DMS153 (cell line): ENCODE measurements around the gene SLIT3.

Experiments used
- DNase-seq: peaks from one replicate; lab custom pipeline; 2025; lab: John Stamatoyannopoulos, UW

The SLIT3 gene

DNA sequence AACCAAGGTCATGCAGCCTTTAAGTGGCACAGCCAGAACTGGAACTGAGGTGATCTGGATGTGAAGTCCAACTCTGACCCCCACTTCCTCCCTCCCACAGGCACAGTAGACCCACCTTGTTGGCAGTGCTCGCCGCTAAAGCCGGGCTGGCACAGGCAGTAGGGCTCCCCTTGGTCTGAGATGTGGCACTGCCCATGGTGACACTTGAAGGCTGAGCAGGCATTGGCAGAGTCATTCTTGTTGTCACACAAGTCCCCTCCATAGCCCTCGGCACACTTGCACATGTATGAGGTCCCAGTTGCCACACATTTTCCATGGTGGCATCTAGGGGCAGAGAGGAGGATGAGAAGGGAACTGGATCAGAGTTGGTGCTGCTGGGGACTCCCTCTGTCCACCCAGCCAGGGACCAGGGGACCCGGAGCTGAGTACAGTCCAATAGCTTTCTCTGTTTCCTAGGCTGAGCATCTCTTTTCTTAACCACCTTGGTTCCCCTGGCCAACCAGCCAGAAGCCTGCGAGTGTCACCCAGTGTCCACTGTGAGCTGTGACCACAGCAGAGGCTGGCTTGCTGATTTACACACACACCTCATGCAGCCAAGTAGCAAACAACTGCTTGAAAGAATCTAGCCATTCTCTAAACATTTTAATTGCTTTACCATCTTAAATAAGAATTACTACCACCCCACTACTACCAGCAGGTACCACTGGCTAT is 631.1 kb downstream of the SLIT3 start:
- no peak for DNase-seq

DNA sequence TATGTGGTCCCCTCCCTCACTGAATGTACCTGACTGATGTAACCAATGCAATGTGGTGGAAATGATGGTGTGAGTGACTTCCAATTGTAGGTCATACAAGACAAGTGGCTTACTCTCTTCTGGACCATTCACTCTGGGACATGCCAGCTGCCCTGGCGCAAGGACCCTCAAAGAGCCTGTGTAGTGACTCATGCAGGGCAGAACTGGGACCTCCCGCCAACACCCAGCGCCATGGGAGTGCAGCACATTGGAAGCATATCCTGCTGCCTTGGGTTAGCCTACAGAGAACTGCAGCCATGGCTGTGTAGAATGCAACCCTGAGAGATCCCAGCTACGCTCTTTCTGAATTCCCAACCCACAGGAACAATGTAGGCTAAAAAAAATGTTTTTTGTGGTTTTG is 631.8 kb downstream of the SLIT3 start:
- no peak for DNase-seq

DNA sequence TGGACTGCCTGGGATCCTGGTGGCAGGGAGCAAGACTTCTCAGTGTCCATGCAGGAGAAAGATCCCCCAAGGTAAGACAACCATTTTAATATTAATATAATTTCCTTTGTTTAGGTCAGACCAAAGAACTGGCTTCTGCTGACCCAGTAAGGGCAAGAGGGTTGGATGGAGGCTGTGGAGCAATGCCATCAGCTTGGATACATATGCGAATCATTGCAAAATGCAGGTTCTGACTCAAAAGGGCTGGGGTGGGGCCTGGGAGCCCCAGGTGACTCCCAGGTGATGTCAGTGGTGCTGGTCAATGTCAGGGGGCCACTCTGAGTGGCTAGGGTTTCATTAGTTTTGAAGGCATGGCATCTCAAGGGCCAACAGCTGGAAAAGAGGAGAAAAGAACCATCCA is 632.9 kb downstream of the SLIT3 start:
- DNase-seq: no peak

DNA sequence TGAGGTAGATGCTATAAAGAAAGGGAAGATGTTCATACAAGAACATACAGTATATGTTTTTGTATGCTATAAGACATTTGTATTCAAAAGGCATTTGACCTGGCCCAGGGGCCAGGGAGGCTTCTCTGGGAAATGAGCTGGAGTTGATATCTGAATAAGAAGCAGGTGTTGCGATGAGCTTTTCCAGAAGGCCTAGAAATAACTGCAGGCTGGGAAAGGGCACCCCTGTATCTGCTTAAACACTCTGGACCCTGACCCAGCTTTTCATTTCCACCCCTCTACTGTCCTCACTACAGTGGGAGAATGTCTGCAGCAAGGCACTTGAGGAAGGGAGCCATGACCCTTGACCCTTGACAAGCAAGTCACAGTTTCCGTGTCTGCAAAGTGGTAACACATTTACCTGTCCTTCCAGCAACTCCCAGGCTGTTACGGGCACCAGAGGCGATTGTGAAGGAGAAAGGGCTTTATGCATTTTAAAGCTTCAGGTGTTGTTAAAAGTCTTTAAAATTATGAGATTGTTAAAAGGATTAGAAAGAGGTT is 633.6 kb downstream of the SLIT3 start:
- DNase-seq: no peak

DNA sequence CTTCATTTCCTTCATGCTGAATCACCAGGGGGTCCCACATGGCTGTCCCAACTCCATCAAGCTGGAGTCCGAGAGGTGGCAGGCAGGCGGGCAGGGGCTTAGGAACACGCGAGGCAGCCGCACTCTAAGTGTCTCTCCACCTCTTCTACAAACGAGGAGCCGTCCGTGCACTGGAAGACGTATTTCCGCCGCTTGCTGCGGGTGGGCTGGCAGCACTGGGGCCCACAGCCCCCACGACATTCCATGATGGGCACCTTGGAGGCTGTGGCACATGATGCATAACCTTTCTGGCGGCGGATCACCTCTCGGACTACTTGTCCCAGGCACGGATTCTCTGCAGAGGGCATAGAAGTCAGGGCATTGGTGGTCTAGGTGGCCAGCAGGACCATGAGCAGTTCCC is 634.6 kb downstream of the SLIT3 start:
- no peak for DNase-seq

DNA sequence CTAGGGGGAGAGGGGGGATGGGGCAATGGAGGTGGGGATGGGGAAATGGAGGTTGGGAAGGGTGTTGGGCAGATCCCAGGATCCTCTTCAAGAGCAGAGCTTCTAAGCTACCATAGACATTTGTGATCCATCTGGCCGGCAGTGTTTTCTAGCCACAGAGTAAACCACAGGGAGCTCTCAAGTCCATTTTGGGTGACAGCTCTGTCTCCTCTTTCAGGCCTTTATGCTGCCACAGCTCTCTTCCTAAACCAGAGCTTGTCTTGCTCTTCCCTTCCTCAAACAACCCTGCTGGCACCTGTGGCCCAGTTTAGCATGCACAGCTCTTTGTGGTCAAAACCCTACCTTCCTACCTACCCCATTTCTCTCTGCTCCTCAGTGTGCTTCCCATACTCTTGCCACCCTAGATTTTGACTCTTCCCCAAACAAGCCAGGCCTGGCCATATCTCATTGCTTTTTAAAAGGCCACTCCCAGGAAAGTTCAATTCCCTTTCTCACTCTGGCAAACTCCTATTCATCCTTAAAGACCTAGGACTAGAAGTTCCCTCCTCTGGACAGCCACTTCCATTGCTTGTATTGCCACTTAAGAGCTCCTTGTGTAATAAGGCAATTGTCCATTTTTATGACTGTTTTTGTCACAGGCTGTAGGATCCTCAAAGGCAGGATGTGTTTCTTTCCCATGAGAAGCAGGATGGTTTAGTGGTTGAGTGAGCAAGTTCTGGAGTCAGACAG is 637.5 kb downstream of the SLIT3 start:
- DNase-seq: no peak

DNA sequence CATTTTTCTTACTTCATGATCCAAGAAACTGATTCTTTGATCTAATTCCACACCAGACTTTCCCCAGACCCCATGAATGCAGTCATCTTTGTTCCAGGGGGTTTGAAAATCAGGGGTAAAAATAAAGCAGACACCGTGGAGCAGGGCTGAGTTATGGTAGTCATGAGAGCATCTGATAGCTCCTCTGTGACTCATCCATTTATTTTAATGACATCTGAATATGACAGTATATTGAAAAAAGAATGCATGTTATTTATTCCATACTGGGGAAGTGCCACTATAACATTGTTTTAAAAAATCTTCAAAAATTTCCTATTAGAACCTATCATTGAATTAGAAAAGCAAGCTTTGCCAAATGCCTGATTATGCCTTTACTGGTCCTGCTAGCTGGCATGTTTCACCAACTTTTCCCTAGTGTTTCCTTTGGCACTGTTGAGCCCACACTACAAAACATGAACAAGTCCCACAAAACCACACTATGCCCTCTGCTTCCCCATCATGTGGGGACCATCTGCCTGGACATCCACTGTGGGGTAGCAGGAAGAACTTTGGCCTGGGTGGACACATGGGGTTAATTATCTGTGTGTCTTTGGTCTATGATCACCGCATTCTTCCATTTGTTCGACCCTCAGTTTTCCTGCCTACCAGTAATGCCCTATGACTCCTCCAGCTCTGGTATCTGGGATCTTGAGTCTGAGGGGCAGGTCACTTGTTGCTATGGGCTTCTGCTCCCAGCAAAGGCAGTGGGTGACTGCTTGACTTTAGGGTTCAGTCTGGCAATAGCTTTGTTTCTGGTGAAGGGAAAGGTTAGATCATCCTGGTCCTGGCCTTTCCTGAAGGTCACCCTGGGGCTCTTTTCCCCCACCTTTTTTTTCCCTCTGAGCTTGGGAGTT is 639.1 kb downstream of the SLIT3 start:
- DNase-seq: no peak

DNA sequence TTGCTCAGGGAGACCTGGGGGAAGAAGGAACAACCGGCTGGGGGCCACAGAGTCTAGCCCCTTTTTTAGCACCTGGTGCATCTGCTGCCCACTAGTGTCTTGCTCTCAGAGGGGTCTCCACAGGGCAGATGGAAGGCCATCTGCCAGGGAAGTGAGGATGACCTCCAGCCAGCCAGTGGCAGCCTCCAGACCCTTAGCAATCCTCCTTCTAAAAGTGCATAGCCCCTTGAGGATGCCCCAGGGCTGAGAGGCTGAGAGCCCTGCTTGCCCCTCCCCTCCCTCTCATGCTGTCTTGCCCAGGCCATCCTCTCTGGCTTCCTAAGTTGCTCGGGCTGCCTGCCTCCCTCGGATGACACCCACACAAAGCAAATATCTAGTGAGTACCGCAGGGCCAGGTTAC is 640.2 kb downstream of the SLIT3 start:
- DNase-seq: no peak

DNA sequence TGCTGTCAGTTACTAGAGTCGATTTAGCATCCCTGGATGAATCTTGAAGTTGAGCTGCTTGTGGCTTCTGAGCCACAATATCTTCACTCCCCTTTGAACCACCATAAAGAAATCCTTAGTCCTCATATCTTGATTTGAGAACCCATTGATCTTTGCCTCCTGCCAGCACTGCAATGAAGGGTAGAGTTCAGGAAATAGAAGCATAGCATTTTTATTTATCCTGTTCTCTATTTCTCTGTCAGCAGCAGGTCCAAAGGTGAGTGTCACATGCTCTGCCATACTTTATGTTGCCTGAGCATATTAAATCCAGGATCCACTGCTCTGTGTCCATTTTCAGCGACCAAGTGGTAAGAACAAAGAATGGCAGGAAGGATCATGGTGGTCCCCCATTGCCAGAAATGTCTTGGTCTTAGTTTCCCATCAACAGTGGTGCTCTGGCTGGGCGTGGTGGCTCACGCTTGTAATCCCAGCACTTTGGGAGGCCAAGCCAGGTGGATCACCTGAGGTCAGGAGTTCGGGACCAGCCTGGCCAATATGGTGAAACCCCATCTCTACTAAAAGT is 641.6 kb downstream of the SLIT3 start:
- no peak for DNase-seq

DNA sequence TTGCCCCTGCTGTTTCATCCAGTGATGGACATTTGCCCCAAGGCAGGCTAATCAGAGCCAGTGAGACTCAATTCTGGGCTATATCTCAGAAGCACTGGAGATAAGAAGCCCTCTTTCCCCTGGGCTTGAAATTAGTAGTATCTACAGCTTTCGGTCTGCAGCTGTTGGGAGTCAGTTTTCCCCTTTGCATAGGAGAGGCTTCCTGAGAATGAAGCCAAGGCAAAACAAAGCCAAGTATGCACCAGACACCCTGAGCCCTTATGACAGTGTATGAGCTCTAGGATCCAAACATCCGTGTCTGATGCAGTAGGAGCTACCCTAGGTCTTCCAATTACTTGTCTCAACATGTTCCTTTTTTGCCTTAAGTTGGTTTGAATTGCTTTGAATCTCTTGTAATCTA is 642.5 kb downstream of the SLIT3 start:
- DNase-seq: no peak

DNA sequence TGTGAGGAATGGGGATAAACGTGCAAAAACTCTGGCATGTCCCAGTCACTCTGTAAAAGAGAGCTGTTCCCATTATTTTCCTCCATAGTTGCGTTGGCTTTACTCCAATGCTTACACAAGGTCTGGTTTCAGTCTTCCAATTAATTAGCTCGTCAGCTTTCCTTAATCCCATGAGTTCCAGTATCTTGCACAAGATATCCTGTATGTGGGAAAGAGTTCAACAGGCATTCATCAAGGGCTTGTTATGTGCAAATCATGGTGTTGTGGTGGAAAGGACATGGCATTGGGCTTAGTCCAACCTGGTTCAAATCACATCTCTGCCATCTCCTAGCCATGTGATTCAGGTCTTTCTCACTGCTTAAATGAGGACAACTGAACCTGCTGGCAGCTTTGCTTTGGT is 644.3 kb downstream of the SLIT3 start:
- DNase-seq: no peak

DNA sequence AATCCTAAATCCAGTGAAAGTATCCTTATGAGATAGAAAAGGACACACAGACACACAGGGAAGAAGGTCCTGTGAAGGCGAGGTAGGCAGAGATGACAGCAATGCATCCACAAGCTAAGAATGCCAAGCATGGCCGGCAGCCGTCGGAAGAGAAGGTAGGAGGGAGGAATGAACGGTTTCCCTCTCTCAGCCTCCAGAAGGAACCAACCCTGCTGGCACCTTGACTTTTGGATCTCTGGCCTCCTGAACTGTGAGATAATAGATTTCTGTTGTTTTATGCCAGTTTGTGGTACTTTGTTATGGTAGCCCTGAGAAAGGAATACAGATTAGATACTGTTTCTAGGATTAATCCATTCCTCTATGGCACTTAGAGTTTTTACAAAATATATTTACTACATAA is 645.6 kb downstream of the SLIT3 start:
- DNase-seq: no peak

DNA sequence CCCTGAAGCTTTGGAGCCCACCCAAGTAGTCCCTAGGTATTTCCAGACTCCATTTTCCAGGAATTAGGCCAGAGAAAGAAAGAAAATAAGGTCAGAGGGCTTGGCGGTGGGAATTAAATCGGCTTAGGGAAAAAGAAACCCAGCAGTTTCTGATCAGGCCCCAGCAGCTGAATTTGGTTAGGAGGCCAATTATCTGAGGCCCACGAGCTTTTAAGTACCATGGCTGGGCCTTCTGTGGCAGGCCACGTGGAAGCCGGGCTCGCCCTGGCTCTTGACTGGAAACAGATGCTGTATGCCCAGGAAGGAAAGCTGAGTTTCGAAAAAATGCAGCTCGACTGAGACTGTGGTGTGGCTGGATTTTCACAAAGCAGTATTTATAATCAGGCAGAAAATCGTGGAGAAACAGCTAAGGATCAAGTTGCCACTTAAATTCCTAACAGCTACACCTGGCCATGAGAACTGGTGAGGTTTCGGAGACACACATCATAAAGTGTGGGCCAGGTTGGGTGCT is 646.7 kb downstream of the SLIT3 start:
- DNase-seq: no peak

DNA sequence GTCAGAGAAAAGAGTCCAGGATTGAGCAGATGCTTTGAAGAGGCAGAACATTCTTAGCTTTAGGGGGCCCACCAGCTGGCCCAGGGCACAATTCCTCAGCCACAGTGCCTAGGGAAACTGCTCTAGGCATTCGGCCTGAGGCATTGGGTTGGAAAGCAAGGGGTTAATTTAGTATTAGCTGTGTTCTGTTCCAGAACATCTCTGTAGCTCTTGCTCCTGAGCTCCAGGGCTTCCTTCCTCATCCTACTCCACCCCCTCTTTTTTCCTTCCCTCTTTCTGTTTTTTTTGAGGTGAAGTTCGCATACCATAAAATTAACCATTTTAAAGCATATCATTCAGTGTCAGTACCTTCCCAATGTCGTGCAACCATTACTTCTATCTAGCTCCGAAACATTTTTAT is 647.3 kb downstream of the SLIT3 start:
- DNase-seq: no peak

DNA sequence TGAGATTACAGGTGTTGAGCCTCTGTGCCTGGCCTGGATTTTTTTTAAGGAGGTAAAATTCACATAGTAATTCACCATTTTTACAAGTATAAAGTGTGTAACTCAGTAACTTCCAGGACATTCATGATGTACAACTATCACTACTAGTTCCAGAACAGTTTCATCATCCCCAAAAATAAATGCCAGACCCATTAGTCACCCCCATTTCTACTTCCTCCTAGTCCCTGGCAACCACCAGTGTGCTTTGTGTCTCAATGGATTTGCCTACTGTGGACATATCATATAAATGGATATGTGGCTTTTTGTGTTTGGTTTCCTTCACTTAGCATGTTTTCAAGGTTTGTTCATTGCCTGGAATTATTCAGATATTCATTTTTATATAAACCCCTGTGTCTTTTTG is 649.3 kb downstream of the SLIT3 start:
- DNase-seq: no peak

DNA sequence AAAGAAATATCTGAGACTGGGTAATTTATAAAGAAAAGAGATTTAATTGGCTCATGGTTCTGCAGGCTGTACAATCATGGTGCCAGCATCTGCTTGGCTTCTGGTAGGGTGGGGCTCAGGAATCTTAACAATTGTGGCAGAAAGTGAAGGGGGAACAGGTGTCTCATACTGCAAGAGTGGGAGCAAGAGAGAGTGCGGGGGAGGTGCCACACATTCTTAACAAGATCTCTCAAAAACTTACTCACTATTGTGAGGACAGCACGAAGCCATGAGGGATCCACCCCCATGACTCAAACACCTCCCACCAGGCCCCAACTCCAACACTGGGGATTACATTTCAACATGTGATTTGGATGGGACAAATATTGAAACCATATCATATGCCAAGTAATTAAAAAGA is 651.6 kb downstream of the SLIT3 start:
- no peak for DNase-seq

DNA sequence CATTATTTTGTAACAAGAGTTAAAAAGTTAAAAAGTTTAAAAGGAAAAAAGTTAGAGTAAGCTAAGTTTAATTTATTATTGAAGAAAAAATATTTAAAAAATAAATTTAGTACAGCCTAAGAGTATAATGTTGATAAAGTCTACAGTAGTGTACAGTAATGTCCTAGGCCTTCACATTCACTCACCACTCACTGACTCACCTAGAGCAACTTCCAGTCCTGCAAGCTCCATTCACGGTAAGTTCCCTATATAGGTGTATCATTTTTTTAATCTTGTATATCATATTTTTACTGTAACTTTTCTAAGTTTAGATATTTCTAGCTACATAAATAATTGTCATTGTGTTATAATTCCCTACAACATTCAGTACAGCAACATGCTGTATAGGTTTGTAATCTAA is 652.4 kb downstream of the SLIT3 start:
- no peak for DNase-seq

DNA sequence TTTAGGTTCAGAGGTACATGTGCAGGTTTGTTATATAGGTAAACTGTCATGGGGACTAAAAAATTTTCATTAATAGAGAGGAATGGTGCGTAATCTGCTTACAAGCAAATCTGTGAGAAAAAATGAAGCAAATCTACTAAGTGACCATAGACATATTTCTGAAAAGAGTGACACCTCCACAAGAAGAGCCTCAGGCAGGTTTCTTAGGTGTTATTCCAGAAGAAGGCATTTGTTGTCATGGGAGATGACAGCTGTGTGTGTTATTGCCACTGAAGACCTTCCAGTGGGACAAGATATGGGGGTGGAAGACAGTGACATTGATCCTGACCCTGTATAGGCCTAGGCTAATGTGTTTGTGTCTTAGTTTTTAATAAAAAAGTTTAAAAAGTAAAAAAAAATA is 652.9 kb downstream of the SLIT3 start:
- DNase-seq: no peak

DNA sequence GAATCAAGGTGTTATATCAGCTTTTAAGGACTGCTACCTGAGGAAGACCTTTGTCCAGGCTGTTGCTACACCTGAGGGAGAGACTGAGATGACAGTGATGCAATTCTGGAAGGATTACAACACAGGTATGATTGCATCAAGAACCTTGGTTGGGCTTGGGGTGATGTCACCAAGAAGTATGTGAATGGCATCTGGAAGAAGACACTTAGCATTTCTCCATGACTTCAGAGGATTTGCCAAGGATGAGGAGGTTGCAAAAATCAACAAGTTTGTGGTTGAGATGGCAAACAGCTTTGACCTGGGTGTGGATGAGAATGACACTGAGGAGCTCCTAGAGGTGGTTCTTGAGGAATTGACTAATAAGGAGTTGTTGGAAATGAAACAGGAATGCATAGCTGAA is 653.9 kb downstream of the SLIT3 start:
- no peak for DNase-seq

DNA sequence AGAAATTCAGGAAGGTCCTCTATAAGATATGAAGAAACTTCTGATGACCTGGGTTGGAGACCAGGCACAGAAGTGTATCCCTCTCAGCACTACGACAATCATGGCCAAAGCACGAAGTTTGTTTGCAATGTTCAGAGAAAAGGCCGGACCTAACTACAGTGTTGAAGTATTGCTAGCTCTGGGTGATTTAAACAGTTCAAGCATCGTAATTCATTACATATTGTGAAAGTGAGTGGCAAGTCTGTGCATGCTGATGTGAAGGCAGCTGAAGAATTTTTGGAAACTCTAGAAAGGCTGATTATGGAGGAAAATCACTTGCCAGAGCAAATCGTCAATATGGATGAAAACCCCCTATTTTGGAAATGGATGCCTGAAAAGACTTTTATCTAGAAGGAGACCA is 654.6 kb downstream of the SLIT3 start:
- no peak for DNase-seq

DNA sequence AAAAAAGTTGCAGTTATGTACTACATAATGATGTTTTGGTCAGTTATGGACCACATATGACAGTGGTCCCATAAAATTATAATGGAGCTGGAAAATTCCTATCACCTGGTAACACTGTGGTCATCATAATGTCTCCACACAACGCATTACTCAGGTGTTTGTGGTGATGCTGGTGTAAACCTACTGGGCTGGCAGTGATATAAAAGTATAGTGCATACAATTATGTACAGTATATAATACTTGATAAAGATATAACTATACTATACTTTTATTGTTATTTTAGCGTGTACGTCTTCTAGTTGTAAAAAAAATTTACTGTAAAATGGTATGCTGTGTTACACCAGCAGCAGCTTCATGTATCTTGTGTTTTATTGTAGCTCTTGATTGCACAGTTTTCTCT is 655.7 kb downstream of the SLIT3 start:
- DNase-seq: no peak

DNA sequence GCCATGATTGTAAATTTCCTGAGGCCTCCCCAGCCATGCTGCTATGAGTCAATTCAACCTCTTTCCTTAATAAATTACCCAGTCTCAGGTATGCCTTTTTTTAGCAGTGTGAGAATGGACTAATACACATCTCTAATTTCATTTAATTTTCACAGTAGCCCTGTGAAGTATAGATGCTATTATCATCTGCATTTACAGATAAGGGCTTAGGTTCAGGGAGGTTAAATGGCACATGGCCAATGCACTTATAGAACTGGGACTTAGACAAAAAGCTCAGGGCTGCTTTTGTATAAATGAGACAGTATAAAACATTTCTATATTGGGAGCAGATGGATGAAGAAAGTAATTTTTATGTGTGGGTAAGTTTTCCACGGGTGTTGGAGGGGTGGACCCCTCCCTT is 658.9 kb downstream of the SLIT3 start:
- DNase-seq: no peak
